Panc1 (cell line): ENCODE results near the gene NID2. TPM values are rescaled to one million over a fixed set of nuclear protein-coding genes. Genes with fewer than 3 reads are reported as not detected.

ENCODE experiments used
- ATAC-seq: fragments of 200-7000 bp; cut with Tn5 transposase; 2 replicates; pipeline ENCODE4 v1.9.1; 2020; ENCODE audit warnings: mild to moderate bottlenecking, moderate library complexity
- BruUV-seq: library from RNA; stranded (reverse); fragments of 400-500 nt; replicated peaks from 2 replicates; lab custom pipeline; 2021; lab: Mats Ljungman, UMichigan
- CTCF ChIA-PET: fragments of 300-600 bp; sonication (Branson Sonifier 250); formaldehyde crosslinking; loops from one replicate; lab custom pipeline; 2022; ENCODE audit warnings: antibody characterized with exemption; lab: Charles Lee
- POLR2A ChIA-PET: fragments of 300-600 bp; sonication (Branson Sonifier 250); formaldehyde crosslinking; loops from one replicate; lab custom pipeline; 2022; ENCODE audit warnings: antibody characterized with exemption; lab: Charles Lee
- DNase-seq: peaks from one replicate; pipeline ENCODE4 v3.0.0-alpha.2; 2010; ENCODE audit warnings: low read depth, low spot score
- H3K27ac ChIP-seq: 2 replicates; pipeline ENCODE4 v1.5.1; 2011; ENCODE audit warnings: mild to moderate bottlenecking, low read length, inconsistent platforms
- H3K27me3 ChIP-seq: fragments of 200-500 bp; sonication (Bioruptor generic); 2 replicates; pipeline ENCODE4 v1.6.0; 2014; ENCODE audit warnings: low read length, inconsistent platforms; ENCODE audit not compliant: control insufficient read depth, insufficient read depth
- H3K36me3 ChIP-seq: fragments of 200-500 bp; sonication (Bioruptor generic); 2 replicates; pipeline ENCODE4 v1.5.1; 2014; ENCODE audit warnings: inconsistent platforms, mild to moderate bottlenecking, low read length, moderate library complexity; ENCODE audit not compliant: control insufficient read depth, insufficient read depth
- H3K4me1 ChIP-seq: 2 replicates; pipeline ENCODE4 v1.5.1; 2011; ENCODE audit warnings: inconsistent platforms, mild to moderate bottlenecking, low read length, moderate library complexity; ENCODE audit not compliant: control insufficient read depth, insufficient read depth
- H3K4me3 ChIP-seq, 2 experiments: 2 replicates each; pipeline ENCODE4 v1.5.1; 2011 to 2012; ENCODE audit warnings: low read depth in 2 of 2, low read length in 2 of 2, mild to moderate bottlenecking in 2 of 2, inconsistent platforms in 1 of 2, moderate library complexity in 1 of 2
- H3K9me3 ChIP-seq: fragments of 200-500 bp; sonication (Bioruptor generic); 2 replicates; pipeline ENCODE4 v1.5.1; 2014; ENCODE audit warnings: low read depth, mild to moderate bottlenecking, inconsistent platforms, low read length, moderate library complexity; ENCODE audit not compliant: control insufficient read depth, insufficient read depth
- CTCF ChIP-seq: fragments of 450-650 bp; IDR thresholded peaks from 2 replicates; pipeline ENCODE4 v1.5.1; 2017; ENCODE audit warnings: mild to moderate bottlenecking
- POLR2AphosphoS5 ChIP-seq: IDR thresholded peaks from 2 replicates; pipeline ENCODE4 v1.6.1; 2012; ENCODE audit warnings: mild to moderate bottlenecking, low read depth, low read length, moderate library complexity
- SIN3A ChIP-seq: IDR thresholded peaks from 2 replicates; pipeline ENCODE4 v1.6.1; 2012; ENCODE audit warnings: low read depth, mild to moderate bottlenecking, low read length, moderate library complexity, borderline replicate concordance; ENCODE audit not compliant: insufficient read depth
- TCF7L2 ChIP-seq: IDR thresholded peaks from 2 replicates; pipeline ENCODE4 v1.6.1; 2011; ENCODE audit warnings: mild to moderate bottlenecking, low read depth, low read length, inconsistent platforms
- in situ Hi-C: cut with HindIII; loops from 2 replicates; pipeline ENCODE4 v1.10.0; 2016; ENCODE audit warnings: low sequenced_read_pairs, low pct_unique_long_range_greater_than_20kb
- intact Hi-C: fragments of 100-400 bp; cut with micrococcal nuclease; formaldehyde crosslinking; loops from one replicate; pipeline ENCODE4 v1.10.0; 2022; ENCODE audit not compliant: unreplicated experiment
- total RNA-seq: library from RNA; stranded (reverse); gene quantifications from one replicate; pipeline ENCODE4 v1.2.1, GENCODE V29; 2021; ENCODE audit not compliant: unreplicated experiment
- TF ChIP-seq, protein P1 (sequence below), 2 experiments: IDR thresholded peaks; 2 replicates each; pipeline ENCODE4 v1.6.1; 2011 to 2012; ENCODE audit warnings: low read depth in 2 of 2, control low read depth in 1 of 2, low read length in 1 of 2, mild to moderate bottlenecking in 1 of 2, moderate library complexity in 1 of 2; ENCODE audit not compliant: insufficient read depth in 1 of 2

The NID2 gene
- total RNA-seq, 1 experiment from 2014 or later: 0.36 TPM

GRCh38 chr14:52111583-52111982, 42.7 kb upstream of the NID2 start:
- Histone ChIP-seq H3K27ac (no peak overlapping the region), H3K27me3 (no peaks in the 10 kb centered on the region), H3K4me1 (no peaks in the 10 kb centered on the region), H3K4me3 (no peak overlapping the region), H3K9me3 (no peaks in the 10 kb centered on the region), H3K36me3 (no peaks in the 10 kb centered on the region)
- in situ Hi-C loops (no loop called here), intact Hi-C loops (no loop called here)
- CTCF ChIA-PET: no interaction called here
- DNase-seq (no peak), ATAC-seq (no peak)
- BruUV-seq: no TSS peak
- POLR2A ChIA-PET: no interaction called here
- TF ChIP-seq SIN3A (no peak), TCF7L2 (no peak), POLR2AphosphoS5 (no peak), CTCF (no peak)
- TF ChIP-seq, protein P1, sequence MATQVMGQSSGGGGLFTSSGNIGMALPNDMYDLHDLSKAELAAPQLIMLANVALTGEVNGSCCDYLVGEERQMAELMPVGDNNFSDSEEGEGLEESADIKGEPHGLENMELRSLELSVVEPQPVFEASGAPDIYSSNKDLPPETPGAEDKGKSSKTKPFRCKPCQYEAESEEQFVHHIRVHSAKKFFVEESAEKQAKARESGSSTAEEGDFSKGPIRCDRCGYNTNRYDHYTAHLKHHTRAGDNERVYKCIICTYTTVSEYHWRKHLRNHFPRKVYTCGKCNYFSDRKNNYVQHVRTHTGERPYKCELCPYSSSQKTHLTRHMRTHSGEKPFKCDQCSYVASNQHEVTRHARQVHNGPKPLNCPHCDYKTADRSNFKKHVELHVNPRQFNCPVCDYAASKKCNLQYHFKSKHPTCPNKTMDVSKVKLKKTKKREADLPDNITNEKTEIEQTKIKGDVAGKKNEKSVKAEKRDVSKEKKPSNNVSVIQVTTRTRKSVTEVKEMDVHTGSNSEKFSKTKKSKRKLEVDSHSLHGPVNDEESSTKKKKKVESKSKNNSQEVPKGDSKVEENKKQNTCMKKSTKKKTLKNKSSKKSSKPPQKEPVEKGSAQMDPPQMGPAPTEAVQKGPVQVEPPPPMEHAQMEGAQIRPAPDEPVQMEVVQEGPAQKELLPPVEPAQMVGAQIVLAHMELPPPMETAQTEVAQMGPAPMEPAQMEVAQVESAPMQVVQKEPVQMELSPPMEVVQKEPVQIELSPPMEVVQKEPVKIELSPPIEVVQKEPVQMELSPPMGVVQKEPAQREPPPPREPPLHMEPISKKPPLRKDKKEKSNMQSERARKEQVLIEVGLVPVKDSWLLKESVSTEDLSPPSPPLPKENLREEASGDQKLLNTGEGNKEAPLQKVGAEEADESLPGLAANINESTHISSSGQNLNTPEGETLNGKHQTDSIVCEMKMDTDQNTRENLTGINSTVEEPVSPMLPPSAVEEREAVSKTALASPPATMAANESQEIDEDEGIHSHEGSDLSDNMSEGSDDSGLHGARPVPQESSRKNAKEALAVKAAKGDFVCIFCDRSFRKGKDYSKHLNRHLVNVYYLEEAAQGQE (IDR thresholded peaks at IDR 0.05; ENCODE audit: insufficient read depth in 1 of 2, low read depth in 2 of 2, low read length in 1 of 2): no peak

DNA sequence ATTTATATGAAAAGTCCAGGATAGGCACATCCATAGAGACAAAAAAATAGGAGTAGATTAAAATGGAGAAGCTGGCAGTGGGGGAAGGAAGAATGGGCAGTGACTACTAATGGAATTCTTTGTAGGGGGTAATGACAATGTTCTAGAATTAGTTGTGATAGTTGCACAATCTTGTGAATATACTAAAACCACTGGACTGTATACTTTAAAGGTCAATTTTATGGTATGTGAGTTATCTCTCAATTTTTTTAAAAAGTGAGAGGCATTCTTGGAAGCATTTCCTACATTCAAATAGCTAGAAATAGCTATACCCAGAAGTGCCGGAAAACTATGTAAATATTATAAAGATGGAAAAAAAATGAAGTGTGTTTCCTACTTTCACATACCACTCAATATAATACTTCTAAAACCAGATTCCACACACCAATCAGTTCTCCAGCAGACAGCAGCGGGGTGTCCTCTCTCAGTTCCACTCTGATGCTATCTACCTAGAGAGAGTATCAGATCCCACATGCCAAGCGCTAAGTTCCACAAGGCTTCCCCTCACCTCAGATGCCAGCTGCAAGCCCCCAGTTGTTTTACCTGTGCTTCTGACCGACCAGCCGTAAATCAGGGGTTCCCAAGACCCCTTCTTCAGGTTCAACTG, 41.7 kb upstream of the NID2 start:
- intact Hi-C loops: no loop called here
- in situ Hi-C loops: no loop called here
- POLR2A ChIA-PET: no interaction called here

More for the DNA sequence above, 41.7 kb upstream of the NID2 start:
- ATAC-seq (no peak), DNase-seq (no peak)
- Histone ChIP-seq H3K36me3 (no peaks in the 10 kb centered on the region), H3K4me1 (no peaks in the 10 kb centered on the region), H3K4me3 (no peak overlapping the region), H3K27ac (no peak overlapping the region), H3K27me3 (no peaks in the 10 kb centered on the region), H3K9me3 (no peaks in the 10 kb centered on the region)
- no TSS peak for BruUV-seq
- TF ChIP-seq, protein P1 (IDR thresholded peaks at IDR 0.05; ENCODE audit: insufficient read depth in 1 of 2, low read depth in 2 of 2, low read length in 1 of 2): no peak
- TF ChIP-seq SIN3A: no peak
- TF ChIP-seq CTCF: no peak
- TF ChIP-seq POLR2AphosphoS5: no peak
- no peak for TF ChIP-seq TCF7L2
- CTCF ChIA-PET: no interaction called here
